ENCODE data around the gene MISP. TPM values are rescaled to one million over a fixed set of nuclear protein-coding genes. Genes with fewer than 3 reads are reported as not detected.

MISP gene
- polyA plus RNA-seq, 4 donors: 0.44 to 10.6 (median 6.8) TPM

GRCh38 chr19:793806-794205, 42.9 kb downstream of the MISP start:
- no peak for DNase-seq (ENCODE audit: low read depth in 4 of 4, low spot score in 3 of 4)

GRCh38 chr19:795073-795611, 44.2 kb downstream of the MISP start:
- DNase-seq (ENCODE audit: low read depth in 4 of 4, low spot score in 3 of 4): no peak

- DNase-seq (ENCODE audit: low read depth in 4 of 4, low spot score in 3 of 4): no peak
Measured at GRCh38 chr19:795691-796581, 45.0 kb downstream of the MISP start.

GRCh38 chr19:796692-797527, 46.0 kb downstream of the MISP start, which contains the start of gene PTBP1:
TSS of gene PTBP1 (plus strand) at chr19:797452. CDS start at chr19:797498, 46 bp downstream.
- peak; percentile 100 for DNase-seq (ENCODE audit: low read depth in 4 of 4, low spot score in 3 of 4)

GRCh38 chr19:797528-798414, 46.9 kb downstream of the MISP start:
- DNase-seq (ENCODE audit: low read depth in 4 of 4, low spot score in 3 of 4): peak in 2 of 4 donors; percentile 76 to 79

GRCh38 chr19:798415-799075, 47.6 kb downstream of the MISP start:
- DNase-seq (ENCODE audit: low read depth in 4 of 4, low spot score in 3 of 4): no peak

- no peak for DNase-seq (ENCODE audit: low read depth in 4 of 4, low spot score in 3 of 4)
Measured at GRCh38 chr19:799076-799881, 48.4 kb downstream of the MISP start.

GRCh38 chr19:800360-801029, 49.6 kb downstream of the MISP start:
- DNase-seq (ENCODE audit: low read depth in 4 of 4, low spot score in 3 of 4): no peak

GRCh38 chr19:801030-801860, 50.3 kb downstream of the MISP start:
- no peak for DNase-seq (ENCODE audit: low read depth in 4 of 4, low spot score in 3 of 4)

- DNase-seq (ENCODE audit: low read depth in 4 of 4, low spot score in 3 of 4): no peak
Measured at GRCh38 chr19:801861-802497, 51.1 kb downstream of the MISP start.

- no peak for DNase-seq (ENCODE audit: low read depth in 4 of 4, low spot score in 3 of 4)
Measured at GRCh38 chr19:802498-803098, 51.7 kb downstream of the MISP start.

GRCh38 chr19:803099-803561, 52.2 kb downstream of the MISP start:
- no peak for DNase-seq (ENCODE audit: low read depth in 4 of 4, low spot score in 3 of 4)

- DNase-seq (ENCODE audit: low read depth in 4 of 4, low spot score in 3 of 4): no peak
Measured at GRCh38 chr19:803686-804418, 52.9 kb downstream of the MISP start.

GRCh38 chr19:804419-805165, 53.7 kb downstream of the MISP start:
- DNase-seq (ENCODE audit: low read depth in 4 of 4, low spot score in 3 of 4): no peak

- no peak for DNase-seq (ENCODE audit: low read depth in 4 of 4, low spot score in 3 of 4)
Measured at GRCh38 chr19:805166-805551, 54.2 kb downstream of the MISP start.

All from left renal pelvis (tissue), 4 donors.